ENCODE results near the gene SELENOT. TPM values are rescaled to one million over a fixed set of nuclear protein-coding genes. Genes with fewer than 3 reads are reported as not detected.

The SELENOT gene
- total and polyA plus RNA-seq, 7 donors, result 41.5 to 104 (median 57.9) TPM

GRCh38 chr3:150603980-150604319 is 829 bp downstream of the SELENOT start:
- Histone ChIP-seq H3K27me3 (ENCODE audit: insufficient read depth in 3 of 3, low read length in 2 of 3) (no peaks in the 10 kb centered on the region), H3K9me3 (no peaks in the 10 kb centered on the region), H3K4me1 (peaks cover 45% of the 10 kb centered on the region), H3K36me3 (ENCODE audit: insufficient read depth in 1 of 2, low read depth in 1 of 2) (no peaks in the 10 kb centered on the region), H3K27ac (peak overlapping the region; percentile 94), H3K4me3 (peak overlapping the region; percentile 85)
- no peak for ATAC-seq
- DNase-seq, result no peak
- intact Hi-C loops (cut with DNase I), result loop anchor here (5.0 to 10.0 kb wide), 2 partner anchors 57 to 161 kb away; partner anchors contain the start of genes EIF2A (in 1 of the 2), SERP1 (in 1 of the 2) and SIAH2 (in 1 of the 2)
- TF ChIP-seq CTCF (IDR thresholded peaks at IDR 0.05), result no peak
- 0 to 1% (median 1%) methylated on average over 11 of the region's 11 CpGs for WGBS, 3 donors

- DNase-seq, result no peak
- H3K4me1 ChIP-seq, result peaks cover 55% of the 10 kb centered on the region
- H3K4me3 ChIP-seq, result peak overlapping the region; percentile 85
- H3K9me3 ChIP-seq, result no peaks in the 10 kb centered on the region
- no peak for TF ChIP-seq CTCF (IDR thresholded peaks at IDR 0.05)
- intact Hi-C loops (cut with DNase I), result loop anchor here in 1 of 2 donors (10.0 kb wide), 1 partner anchor 159 kb away; the partner anchor contains the start of gene SIAH2
- 79 to 86% (median 84%) methylated on average over 9 of the region's 9 CpGs for WGBS, 3 donors
- no peaks in the 10 kb centered on the region for H3K36me3 ChIP-seq (ENCODE audit: insufficient read depth in 1 of 2, low read depth in 1 of 2)
- H3K27me3 ChIP-seq (ENCODE audit: insufficient read depth in 3 of 3, low read length in 2 of 3), result no peaks in the 10 kb centered on the region
- no peak for ATAC-seq
- H3K27ac ChIP-seq, result peak overlapping the region; percentile 94
These were observed 3.0 kb downstream of the SELENOT start for GRCh38 chr3:150605998-150606641.

GRCh38 chr3:150607267-150608065 is 4.3 kb downstream of the SELENOT start:
- peaks cover 55% of the 10 kb centered on the region for H3K4me1 ChIP-seq

GRCh38 chr3:150609988-150610387 is 6.9 kb downstream of the SELENOT start:
- Histone ChIP-seq H3K4me3 (no peak overlapping the region), H3K36me3 (ENCODE audit: insufficient read depth in 1 of 2, low read depth in 1 of 2) (peaks cover 0 to 14% of the 10 kb centered on the region in 2 donors), H3K27ac (no peak overlapping the region), H3K4me1 (peaks cover 50% of the 10 kb centered on the region), H3K9me3 (no peaks in the 10 kb centered on the region), H3K27me3 (ENCODE audit: insufficient read depth in 3 of 3, low read length in 2 of 3) (no peaks in the 10 kb centered on the region)
- TF ChIP-seq CTCF (IDR thresholded peaks at IDR 0.05), result no peak
- WGBS, 3 donors, result 0% methylated on average over 1 of the region's 1 CpG
- no peak for DNase-seq
- intact Hi-C loops (cut with DNase I), result loop anchor here in 1 of 2 donors (10.0 kb wide), 1 partner anchor 155 kb away; the partner anchor contains the start of gene SIAH2
- no peak for ATAC-seq

More at GRCh38 chr3:150607267-150608065, 4.3 kb downstream of the SELENOT start:
- H3K36me3 ChIP-seq (ENCODE audit: insufficient read depth in 1 of 2, low read depth in 1 of 2), result peaks cover 0 to 11% of the 10 kb centered on the region in 2 donors
- WGBS, 3 donors, result 67 to 72% (median 67%) methylated on average over 8 of the region's 8 CpGs
- intact Hi-C loops (cut with DNase I), result loop anchor here in 1 of 2 donors (10.0 kb wide), 1 partner anchor 157 kb away; the partner anchor contains the start of gene SIAH2
- no peaks in the 10 kb centered on the region for H3K9me3 ChIP-seq
- H3K4me3 ChIP-seq, result no peak overlapping the region
- DNase-seq, result no peak
- peak overlapping the region; percentile 2 for H3K27ac ChIP-seq
- ATAC-seq, result no peak
- H3K27me3 ChIP-seq (ENCODE audit: insufficient read depth in 3 of 3, low read length in 2 of 3), result no peaks in the 10 kb centered on the region
- TF ChIP-seq CTCF (IDR thresholded peaks at IDR 0.05), result no peak

Measured in psoas muscle (tissue), 8 donors.